ENCODE data around the gene EMC9. TPM values are rescaled to one million over a fixed set of nuclear protein-coding genes. Genes with fewer than 3 reads are reported as not detected.

EMC9 gene
- 10.5 TPM for total RNA-seq
- long read RNA-seq, partial matches to known transcripts = 0 of 3 reads
- long read RNA-seq, other reads (novel, unspliced or antisense) = 0 of 3 reads

DNA sequence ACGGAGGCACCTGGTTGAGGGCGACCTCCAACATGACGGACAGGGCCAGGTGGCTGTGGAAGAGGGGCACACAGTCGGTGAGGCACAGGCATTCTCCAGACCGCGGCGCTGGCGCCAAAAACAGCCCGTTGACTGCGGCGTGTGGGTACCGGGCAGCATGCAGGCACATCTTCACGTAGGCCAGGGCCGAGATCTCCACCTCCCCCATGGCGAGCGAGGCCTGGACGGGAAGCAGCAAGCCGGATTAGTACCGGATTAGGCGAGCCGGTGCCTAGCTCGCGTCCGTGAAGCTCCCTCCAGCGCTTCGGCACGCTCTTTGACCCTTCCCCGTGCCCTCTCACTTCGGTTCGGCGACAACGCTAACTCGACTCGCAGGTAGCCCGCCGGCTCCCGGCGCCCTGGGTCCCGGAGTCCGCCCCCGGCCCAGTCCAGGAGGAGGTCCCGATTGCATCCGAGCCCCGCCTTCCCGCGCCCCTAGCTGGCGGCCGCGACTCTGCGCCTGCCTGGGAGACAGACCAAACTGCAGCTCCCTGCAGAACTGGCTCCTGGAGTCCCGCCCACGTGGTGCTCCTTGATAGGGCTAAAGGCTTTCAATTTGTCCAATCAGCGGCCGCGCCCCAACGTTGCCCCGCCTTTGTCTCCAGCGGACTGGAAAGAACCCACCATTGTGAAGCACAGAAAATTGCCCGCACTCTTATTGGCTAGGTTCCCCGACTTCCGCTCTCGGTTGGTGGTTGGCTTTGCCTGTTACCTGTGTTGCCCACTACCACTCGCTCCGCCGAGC, at the start of gene EMC9:
Gene EMC9, minus strand, starts transcription at position 495 of the 784 bp plus-strand sequence. Its CDS starts 287 bp downstream, at position 208.
- ATAC-seq (peak; percentile 95), DNase-seq (peak; percentile 100)
- TF ChIP-seq, protein P1, sequence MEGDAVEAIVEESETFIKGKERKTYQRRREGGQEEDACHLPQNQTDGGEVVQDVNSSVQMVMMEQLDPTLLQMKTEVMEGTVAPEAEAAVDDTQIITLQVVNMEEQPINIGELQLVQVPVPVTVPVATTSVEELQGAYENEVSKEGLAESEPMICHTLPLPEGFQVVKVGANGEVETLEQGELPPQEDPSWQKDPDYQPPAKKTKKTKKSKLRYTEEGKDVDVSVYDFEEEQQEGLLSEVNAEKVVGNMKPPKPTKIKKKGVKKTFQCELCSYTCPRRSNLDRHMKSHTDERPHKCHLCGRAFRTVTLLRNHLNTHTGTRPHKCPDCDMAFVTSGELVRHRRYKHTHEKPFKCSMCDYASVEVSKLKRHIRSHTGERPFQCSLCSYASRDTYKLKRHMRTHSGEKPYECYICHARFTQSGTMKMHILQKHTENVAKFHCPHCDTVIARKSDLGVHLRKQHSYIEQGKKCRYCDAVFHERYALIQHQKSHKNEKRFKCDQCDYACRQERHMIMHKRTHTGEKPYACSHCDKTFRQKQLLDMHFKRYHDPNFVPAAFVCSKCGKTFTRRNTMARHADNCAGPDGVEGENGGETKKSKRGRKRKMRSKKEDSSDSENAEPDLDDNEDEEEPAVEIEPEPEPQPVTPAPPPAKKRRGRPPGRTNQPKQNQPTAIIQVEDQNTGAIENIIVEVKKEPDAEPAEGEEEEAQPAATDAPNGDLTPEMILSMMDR (IDR thresholded peaks at IDR 0.05) = peak; percentile 46
- Histone ChIP-seq H3K36me3 (peaks cover 36% of the 10 kb centered on the region), H3K4me1 (peaks cover 42% of the 10 kb centered on the region), H3K9me3 (no peaks in the 10 kb centered on the region), H3K4me3 (peak within 1 kb of the TSS; percentile 77), H3K27ac (peak within 1 kb of the TSS; percentile 86), H3K27me3 (no peaks in the 10 kb centered on the region)
- intact Hi-C loops (cut with DNase I) = no loop called here

GRCh38 chr14:24190416-24190815, 49.0 kb upstream of the EMC9 start:
- no peaks in the 10 kb centered on the region for H3K9me3 ChIP-seq
- H3K27ac ChIP-seq = no peak overlapping the region
- H3K36me3 ChIP-seq = peaks cover 34% of the 10 kb centered on the region
- TF ChIP-seq, protein P1 (IDR thresholded peaks at IDR 0.05) = no peak
- DNase-seq (no peak), ATAC-seq (no peak)
- no peak overlapping the region for H3K4me3 ChIP-seq
- H3K4me1 ChIP-seq = peaks cover 28% of the 10 kb centered on the region
- intact Hi-C loops (cut with DNase I) = no loop called here
- H3K27me3 ChIP-seq = no peaks in the 10 kb centered on the region

DNA sequence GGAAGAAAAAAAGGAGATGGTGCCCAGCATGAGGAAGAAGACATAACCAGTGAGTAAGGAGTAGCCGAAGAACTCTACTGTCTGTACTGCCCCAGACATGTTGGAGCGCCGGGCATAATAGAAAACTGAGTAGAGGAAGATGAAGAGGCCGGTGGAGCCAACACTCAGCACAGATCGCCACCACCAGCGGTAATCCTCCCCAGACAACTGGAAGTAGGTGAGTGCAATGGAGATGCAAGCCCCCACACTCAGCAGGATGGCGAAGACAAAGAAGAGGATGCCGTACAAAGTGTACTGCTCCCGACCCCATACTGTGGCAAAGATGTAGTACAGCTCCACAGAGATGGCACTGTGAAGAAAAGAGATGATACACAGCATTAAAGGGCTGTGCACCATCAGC, 48.1 kb upstream of the EMC9 start:
- intact Hi-C loops (cut with DNase I) = no loop called here
- H3K27ac ChIP-seq = no peak overlapping the region

DNA sequence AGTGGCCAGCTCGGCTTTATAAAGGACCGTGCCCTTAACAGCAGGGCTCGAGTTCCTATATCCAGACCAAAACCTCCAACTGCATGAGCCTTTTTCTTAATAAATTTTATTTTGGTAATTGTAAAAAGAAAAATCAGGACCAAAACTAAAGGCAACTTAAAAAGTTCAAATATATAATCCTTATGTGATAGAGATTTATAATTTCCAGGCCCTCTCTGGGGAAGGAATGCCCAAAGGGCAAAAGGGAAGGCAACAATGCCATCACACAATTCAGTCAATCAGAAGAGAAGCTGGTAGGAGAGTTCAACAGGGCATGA, 47.6 kb upstream of the EMC9 start:
- TF ChIP-seq, protein P1 (IDR thresholded peaks at IDR 0.05) = no peak
- Histone ChIP-seq H3K4me1 (peaks cover 19% of the 10 kb centered on the region), H3K4me3 (peak overlapping the region; percentile 81), H3K9me3 (no peaks in the 10 kb centered on the region), H3K27ac (peak overlapping the region; percentile 62), H3K36me3 (peaks cover 48% of the 10 kb centered on the region), H3K27me3 (no peaks in the 10 kb centered on the region)
- intact Hi-C loops (cut with DNase I) = no loop called here
- DNase-seq (no peak), ATAC-seq (no peak)

More for the DNA sequence above, 48.1 kb upstream of the EMC9 start:
- Histone ChIP-seq H3K36me3 (peaks cover 44% of the 10 kb centered on the region), H3K27me3 (no peaks in the 10 kb centered on the region), H3K4me3 (no peak overlapping the region), H3K4me1 (peaks cover 23% of the 10 kb centered on the region), H3K9me3 (no peaks in the 10 kb centered on the region)
- ATAC-seq (no peak), DNase-seq (no peak)
- TF ChIP-seq, protein P1 (IDR thresholded peaks at IDR 0.05) = no peak

DNA sequence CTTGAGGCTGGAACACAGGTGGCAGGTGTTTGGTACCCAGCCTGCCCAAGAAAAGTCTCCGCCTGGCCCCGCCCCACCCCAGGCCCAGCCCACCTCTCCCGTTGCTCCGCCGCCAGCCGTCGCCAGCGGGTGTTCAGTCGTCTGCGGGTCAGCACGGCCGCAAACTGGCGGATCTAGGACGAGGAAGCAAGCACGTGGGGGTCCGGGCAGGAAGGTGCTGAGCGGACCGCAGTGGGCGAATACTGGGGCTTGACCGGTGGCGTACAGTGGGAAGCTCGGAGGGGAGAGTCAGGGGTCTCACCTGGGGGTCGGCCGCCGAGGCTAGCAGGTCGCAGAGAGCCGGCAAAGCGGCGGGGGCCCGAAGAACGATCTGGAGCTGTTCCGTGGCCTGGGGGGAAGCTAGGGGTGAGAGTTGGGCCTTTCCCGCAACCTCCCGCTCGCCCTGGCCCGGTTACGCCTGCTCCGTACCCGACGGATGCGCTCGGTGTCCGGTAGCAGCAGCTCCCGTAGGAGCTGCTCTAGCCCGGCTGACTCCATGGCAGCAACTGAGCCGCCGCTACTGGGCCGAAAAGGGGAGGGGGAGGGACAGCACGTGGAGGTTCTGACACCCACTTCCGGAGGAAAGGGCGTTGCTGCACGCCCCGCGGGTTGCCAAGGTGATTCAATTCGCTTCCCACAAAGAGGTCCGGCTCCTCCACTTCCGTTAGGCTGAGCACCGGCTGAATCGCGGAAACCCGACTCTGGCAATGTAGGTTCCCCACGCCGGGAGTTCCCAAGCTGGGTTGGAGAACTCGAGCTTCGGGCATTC, 47.1 kb upstream of the EMC9 start, which contains the start of gene IPO4:
Gene IPO4, minus strand, starts transcription at position 566 of the 808 bp plus-strand sequence. Its CDS starts 29 bp downstream, at position 537.
- ATAC-seq = peak; percentile 96
- H3K27me3 ChIP-seq = no peaks in the 10 kb centered on the region
- intact Hi-C loops (cut with DNase I) = no loop called here

More for the DNA sequence above, 47.1 kb upstream of the EMC9 start, which contains the start of gene IPO4:
- H3K4me1 ChIP-seq = peaks cover 17% of the 10 kb centered on the region
- TF ChIP-seq, protein P1 (IDR thresholded peaks at IDR 0.05) = no peak
- H3K36me3 ChIP-seq = peaks cover 54% of the 10 kb centered on the region
- DNase-seq = peak; percentile 96
- no peaks in the 10 kb centered on the region for H3K9me3 ChIP-seq
- H3K4me3 ChIP-seq = peak within 1 kb of the TSS; percentile 81
- H3K27ac ChIP-seq = peak within 1 kb of the TSS; percentile 81
